Vagina (tissue), 2 donors: ENCODE data around the gene ASB13.

Source experiments
- CTCF ChIP-seq, 3 experiments: fragments of 450-650 bp in 2 of 3; fragments of 200-600 bp in 1 of 3; sonication (generic) in 1 of 3; IDR thresholded peaks; one replicate each; pipeline ENCODE4 v1.5.1; 2017 to 2019; ENCODE audit warnings: antibody characterized with exemption in 3 of 3, mild to moderate bottlenecking in 2 of 3, moderate library complexity in 2 of 3
- POLR2A ChIP-seq, 2 donors: fragments of 450-650 bp; IDR thresholded peaks; one replicate each; pipeline ENCODE4 v1.6.1; 2017; ENCODE audit warnings: antibody characterized with exemption in 2 of 2, mild to moderate bottlenecking in 2 of 2, moderate library complexity in 2 of 2

DNA sequence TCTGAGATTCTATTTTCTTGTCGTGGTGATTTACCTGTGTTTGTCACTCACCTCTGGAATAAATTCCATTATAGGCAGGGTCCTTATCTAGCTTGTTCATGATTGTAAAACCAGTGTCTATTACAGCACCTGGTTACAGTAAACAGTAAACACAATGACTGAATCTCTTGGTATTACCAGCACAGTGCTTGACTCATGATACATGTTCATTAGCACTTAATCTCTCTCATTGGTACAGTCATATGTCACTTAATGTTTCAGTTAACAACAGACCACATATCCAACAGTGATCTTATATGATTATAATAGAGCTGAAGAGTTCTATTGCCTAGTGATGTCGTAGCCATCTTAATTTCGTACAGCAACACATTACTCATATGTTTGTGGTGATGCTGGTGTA is 16.7 kb upstream of the ASB13 start:
- TF ChIP-seq CTCF (IDR thresholded peaks at IDR 0.05) (no peak), POLR2A (IDR thresholded peaks at IDR 0.05) (no peak)
